ENCODE data around the gene HSPD1. TPM values are rescaled to one million over a fixed set of nuclear protein-coding genes. Genes with fewer than 3 reads are reported as not detected.

Gene HSPD1
- total and polyA plus RNA-seq, 10 of the 15 experiments (the other 5 are each of a cell fraction or from before 2014, with no cell fraction given) = 345 to 1,169 (median 695) TPM

DNA sequence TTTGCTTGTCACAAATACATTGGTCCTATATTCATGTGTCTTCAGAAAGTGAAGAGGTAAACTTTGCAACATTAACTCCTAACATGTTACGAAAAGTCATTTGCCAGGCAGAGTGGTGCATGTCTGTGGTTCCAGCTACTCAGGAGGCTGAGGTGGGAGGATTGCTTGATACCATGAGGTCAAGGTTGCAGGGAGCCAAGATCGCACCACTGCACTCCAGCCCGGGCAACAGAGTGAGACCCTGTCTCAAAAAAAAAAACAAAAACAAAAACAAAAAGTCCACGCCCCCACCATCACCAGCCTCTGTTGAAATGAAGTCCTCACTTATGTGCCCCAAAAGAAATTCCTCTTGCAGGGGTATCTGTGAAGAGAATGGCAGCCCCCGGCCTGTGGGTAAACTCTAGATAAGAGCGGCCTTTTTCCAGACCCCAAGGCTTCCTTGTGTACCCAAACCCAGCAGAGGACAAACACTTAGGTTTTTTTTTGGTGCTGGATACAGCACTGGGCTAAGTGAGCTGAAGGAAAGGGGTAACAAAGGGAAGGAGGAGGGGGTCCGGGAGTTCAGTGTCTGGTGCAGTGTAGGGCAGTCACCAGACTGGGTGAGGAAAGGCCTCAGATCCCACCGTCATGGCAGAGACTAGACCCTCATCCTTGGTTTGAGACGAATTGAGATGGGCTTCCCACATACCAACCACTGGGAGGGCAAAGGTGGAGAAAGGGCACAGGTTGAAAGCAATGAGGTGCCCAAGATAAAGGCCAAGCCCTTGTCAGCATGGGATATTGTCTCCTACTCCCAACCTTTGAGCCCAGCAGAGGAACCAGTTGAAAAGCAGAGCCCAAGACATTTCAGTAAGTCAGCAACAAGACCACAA lies 19.2 kb downstream of the HSPD1 start:
- WGBS (ENCODE audit: insufficient coverage, insufficient replicate concordance, low lambda C conversion rate, missing lambda C conversion rate) = 100% methylated on average over 7 of the region's 9 CpGs
- no peak overlapping the region for H3K4me3 ChIP-seq
- ChIA-PET RAD21 (ENCODE audit: unreplicated experiment) (no interaction called here), POLR2A (no interaction called here), SMC1A (ENCODE audit: uncharacterized antibody, unreplicated experiment) (interaction anchor here (1.2 kb wide), 1 partner anchor 18 kb away, joined by 3 read pairs; no protein-coding TSS in a partner anchor), CTCF (interaction anchor here (0.6 kb wide), 1 partner anchor 90 kb away, joined by 3 read pairs; no protein-coding TSS in a partner anchor)
- H3K9ac ChIP-seq (ENCODE audit: control insufficient read depth, insufficient read depth, low read length) = no peak overlapping the region
- intact Hi-C loops (cut with micrococcal nuclease; ENCODE audit: unreplicated experiment) (no loop called here), in situ Hi-C loops (cut with MboI) (no loop called here)
- TF ChIP-seq, protein P1, sequence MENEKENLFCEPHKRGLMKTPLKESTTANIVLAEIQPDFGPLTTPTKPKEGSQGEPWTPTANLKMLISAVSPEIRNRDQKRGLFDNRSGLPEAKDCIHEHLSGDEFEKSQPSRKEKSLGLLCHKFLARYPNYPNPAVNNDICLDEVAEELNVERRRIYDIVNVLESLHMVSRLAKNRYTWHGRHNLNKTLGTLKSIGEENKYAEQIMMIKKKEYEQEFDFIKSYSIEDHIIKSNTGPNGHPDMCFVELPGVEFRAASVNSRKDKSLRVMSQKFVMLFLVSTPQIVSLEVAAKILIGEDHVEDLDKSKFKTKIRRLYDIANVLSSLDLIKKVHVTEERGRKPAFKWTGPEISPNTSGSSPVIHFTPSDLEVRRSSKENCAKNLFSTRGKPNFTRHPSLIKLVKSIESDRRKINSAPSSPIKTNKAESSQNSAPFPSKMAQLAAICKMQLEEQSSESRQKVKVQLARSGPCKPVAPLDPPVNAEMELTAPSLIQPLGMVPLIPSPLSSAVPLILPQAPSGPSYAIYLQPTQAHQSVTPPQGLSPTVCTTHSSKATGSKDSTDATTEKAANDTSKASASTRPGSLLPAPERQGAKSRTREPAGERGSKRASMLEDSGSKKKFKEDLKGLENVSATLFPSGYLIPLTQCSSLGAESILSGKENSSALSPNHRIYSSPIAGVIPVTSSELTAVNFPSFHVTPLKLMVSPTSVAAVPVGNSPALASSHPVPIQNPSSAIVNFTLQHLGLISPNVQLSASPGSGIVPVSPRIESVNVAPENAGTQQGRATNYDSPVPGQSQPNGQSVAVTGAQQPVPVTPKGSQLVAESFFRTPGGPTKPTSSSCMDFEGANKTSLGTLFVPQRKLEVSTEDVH (IDR thresholded peaks at IDR 0.05; ENCODE audit: low read depth, partially characterized antibody) = no peak
- no peak for TF ChIP-seq SREBF2 (IDR thresholded peaks at IDR 0.05; ENCODE audit: low read length)
- TF ChIP-seq IKZF1 (conservative IDR thresholded peaks at IDR 0.05) = no peak
- no peak for TF ChIP-seq MTA3 (IDR thresholded peaks at IDR 0.05; ENCODE audit: borderline replicate concordance, low read length)
- TF ChIP-seq POLR2A (IDR thresholded peaks at IDR 0.05; ENCODE audit: low read depth, low read length) = peak; percentile 16; the same call in 1 of the 2 replicates
- no peak for DNase-seq (ENCODE audit: low read depth, low spot score)
- no peaks in the 10 kb centered on the region for H3K27me3 ChIP-seq (replicated peaks in 1 of 2; ENCODE audit: control insufficient read depth in 2 of 2, insufficient read depth in 2 of 2, low read length in 1 of 2)
- no peak for ATAC-seq
- no TSS peak for BruUV-seq (replicated peaks)
- H3K36me3 ChIP-seq (ENCODE audit: control insufficient read depth in 2 of 2, insufficient read depth in 2 of 2, low read length in 1 of 2) = peaks cover 0 to 3% of the 10 kb centered on the region in 2 experiments; a peak in 3 of 4 replicates
- H3K4me1 ChIP-seq (ENCODE audit: control insufficient read depth, insufficient read depth, low read length) = no peaks in the 10 kb centered on the region
- no peak overlapping the region for H3K27ac ChIP-seq (ENCODE audit: control insufficient read depth, insufficient read depth)
- no peak overlapping the region for H2AFZ ChIP-seq (ENCODE audit: control insufficient read depth, low read depth, low read length)
- FAIRE-seq = no peak
- no peak overlapping the region for H3K4me2 ChIP-seq (ENCODE audit: control insufficient read depth, insufficient read depth)
- no peaks in the 10 kb centered on the region for H4K20me1 ChIP-seq (ENCODE audit: control insufficient read depth, insufficient read depth)
- no peaks in the 10 kb centered on the region for H3K79me2 ChIP-seq (ENCODE audit: control insufficient read depth, insufficient read depth, low read length)
- peaks cover 7% of the 10 kb centered on the region; the same call in 2 of the 3 replicates for H3K9me3 ChIP-seq (replicated peaks; ENCODE audit: control insufficient read depth, insufficient read depth, low read length)
